NCI-H748 (cell line): Measurements from ENCODE around the gene EIF3F.
"Not testable (repeated sequence)": the region's sequence is repeated elsewhere in the genome, so short reads cannot be mapped to it uniquely, and the experiment has no call there.

Experiments
- DNase-seq: peaks from one replicate; lab custom pipeline; 2025; ENCODE audit not compliant: unreplicated experiment; lab: John Stamatoyannopoulos, UW

Gene EIF3F

DNA sequence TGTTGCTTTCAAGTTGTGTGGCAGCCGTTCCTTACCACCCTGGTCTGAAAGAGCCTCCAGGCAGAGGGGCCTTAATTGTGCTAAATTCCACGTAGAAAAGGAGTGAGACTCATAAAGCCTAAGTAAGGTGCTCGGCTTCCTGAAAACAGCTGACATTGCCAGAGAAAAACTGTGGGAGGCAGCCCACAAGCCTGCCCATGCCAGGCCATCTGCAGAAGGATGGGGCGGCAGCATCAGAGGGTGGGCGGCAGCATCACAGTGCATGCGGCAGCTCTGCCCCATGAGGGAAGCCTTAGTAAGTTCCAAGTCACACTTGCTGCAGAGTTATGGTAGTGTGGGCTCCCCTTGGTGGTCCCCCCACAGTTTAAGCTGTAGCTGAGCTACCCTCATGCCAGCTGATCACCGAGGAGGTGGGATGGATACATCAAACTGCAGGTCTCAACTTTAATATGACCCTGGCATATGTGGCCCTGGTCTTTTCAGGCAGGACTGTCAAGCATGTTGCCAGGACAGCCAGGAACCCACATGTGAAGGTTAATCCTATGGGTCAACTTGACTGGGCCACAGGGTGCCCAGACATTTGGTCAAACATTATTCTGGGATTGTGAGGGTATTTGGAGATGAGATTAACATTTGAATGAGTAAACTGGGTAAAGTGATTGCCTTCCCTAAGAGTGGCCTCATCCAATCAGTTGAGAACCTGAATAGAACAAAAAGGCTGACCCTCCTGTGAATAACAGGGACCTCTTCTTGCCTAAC is 3.1 kb upstream of the EIF3F start:
- DNase-seq: no peak

DNA sequence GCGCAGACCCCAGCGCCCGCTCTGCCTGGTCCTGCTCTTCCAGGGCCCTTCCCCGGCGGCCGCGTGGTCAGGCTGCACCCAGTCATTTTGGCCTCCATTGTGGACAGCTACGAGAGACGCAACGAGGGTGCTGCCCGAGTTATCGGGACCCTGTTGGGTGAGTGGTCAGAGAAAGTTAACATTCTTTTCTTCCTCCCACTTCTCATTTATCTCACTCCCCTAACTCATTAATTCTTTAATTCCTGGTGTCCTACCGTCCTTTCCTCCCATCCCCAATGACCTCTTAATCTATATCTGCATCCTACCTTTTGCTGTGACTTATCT is 385 bp downstream of the EIF3F start:
- not testable (repeated sequence) for DNase-seq

DNA sequence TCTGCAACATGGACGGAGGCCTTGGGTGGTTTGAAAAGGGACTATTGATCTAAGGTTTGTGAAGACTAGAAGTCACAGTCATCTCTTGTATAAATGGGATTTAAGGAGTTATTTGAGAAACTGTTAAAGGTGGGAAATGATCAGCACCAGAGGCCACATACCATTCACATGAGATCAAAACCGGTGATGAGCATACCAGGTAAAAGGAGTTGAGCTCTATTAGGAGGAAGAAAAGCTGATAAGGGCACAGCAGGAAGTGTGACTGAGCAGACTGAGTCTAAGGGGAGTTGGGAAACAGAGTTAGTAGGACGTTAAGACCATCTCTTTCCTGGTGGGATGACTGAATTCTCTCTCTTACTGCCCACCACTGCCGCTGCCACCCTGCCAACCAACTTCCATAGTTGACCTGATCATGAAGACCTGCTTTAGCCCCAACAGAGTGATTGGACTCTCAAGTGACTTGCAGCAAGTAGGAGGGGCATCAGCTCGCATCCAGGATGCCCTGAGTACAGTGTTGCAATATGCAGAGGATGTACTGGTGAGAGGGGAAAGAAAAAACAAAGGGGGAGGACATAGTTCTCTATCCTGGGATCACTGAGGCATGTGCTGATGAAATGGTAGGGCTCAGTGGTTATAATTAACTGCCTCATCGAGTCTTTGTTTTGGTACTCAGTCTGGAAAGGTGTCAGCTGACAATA is 7.6 kb downstream of the EIF3F start:
- DNase-seq: no peak

GRCh38 chr11:7999795-8000194 is 12.7 kb downstream of the EIF3F start:
- no peak for DNase-seq

GRCh38 chr11:8000390-8000789 is 13.3 kb downstream of the EIF3F start:
- no peak for DNase-seq

GRCh38 chr11:8002676-8003075 is 15.5 kb downstream of the EIF3F start:
- DNase-seq: no peak

DNA sequence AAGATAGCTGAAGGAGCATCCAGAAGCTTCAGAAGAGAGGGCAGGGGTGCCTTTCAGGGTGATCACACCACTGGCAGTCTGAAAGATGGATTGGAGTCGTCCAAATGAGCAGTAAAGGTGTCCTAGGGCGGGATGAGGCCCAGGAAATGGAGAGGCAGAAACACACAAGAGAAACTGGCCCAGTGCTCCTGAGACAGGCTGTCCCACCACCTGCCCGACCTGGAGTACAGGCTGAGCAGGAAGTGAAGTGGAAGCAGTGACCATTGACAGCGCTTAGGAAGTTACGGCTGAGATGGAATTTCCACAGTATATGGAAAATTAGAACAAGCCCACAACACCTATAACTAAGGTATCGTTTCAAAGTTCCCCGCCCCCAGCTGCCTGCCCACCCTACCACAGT is 16.1 kb downstream of the EIF3F start:
- DNase-seq: no peak

DNA sequence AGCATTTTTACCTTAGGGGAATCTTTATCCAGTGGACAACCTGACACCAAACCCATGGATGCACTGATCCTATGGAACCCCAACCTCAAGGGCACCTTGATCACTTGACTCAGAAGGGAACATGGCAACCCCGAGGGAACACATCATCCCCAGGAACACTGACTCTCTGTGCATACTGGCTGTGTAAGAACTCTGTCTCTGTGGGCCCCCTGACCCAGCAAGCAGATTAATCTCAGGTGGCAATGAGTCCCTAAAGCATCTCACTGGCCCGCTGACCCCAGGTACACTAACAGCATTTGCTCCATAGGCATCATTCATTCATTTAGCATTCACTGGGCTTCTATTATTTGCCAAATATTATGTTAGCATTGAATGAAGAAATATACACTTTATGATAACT is 16.9 kb downstream of the EIF3F start:
- no peak for DNase-seq

DNA sequence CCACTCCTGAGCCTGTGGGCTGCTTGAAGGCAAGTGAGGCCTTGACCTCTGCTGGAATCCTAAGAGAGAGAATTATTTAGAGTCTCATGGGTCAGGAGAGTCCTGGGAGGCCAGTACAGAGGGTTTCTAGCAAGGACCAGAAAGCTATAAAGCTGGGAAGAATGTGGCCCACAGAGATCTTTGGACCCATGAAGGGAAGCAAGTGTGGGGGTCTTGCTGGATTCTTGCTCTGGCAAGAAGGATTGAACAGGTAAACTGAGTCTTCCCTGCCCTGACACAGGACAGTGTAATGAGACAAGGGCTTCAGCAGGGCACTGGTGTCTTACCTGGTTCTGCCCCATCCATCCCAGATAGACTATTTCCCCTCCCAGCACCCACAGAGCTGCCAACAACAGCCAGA is 18.4 kb downstream of the EIF3F start:
- no peak for DNase-seq

- DNase-seq: peak; percentile 52
These were observed 19.3 kb downstream of the EIF3F start for GRCh38 chr11:8006349-8006977.

GRCh38 chr11:8008212-8008611 is 21.1 kb downstream of the EIF3F start:
- no peak for DNase-seq

DNA sequence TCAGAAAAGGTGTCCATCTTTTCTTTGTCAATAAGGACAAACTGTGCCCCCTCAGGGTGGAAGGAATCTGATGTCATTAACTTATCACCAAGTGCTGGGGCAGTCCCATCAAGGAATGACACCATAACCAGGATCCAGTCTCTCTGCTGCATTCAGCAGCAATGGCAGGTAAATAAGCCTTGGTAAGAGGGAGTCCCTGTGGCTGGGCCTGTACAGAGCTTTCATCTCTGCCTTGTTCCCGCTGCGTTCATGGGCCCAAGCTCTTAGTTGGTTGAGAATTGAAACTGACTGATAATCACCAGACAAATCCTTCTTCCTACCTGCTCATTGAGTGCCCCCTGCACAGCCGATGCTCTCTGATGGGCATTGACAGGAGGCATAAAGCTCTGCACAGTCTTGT is 22.7 kb downstream of the EIF3F start:
- DNase-seq: no peak

DNA sequence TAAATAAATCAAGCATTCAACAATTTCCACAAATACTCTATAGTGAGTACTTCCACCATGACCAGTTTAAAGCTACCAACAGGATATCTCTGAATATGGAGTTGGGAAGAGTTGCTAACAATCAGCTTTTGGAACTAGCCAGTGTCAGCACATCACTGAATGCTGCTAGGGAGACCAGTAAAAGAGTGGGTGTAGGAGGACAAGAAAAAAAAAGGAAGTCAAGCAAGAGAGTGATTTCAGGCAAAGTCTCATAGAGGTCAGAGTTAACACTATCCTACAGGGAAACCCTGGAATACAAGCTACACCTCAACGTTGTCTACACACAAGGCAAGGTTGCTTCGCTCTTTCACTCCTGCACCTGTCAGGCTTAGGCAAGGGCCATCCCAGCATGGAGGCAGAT is 24.2 kb downstream of the EIF3F start:
- no peak for DNase-seq

DNA sequence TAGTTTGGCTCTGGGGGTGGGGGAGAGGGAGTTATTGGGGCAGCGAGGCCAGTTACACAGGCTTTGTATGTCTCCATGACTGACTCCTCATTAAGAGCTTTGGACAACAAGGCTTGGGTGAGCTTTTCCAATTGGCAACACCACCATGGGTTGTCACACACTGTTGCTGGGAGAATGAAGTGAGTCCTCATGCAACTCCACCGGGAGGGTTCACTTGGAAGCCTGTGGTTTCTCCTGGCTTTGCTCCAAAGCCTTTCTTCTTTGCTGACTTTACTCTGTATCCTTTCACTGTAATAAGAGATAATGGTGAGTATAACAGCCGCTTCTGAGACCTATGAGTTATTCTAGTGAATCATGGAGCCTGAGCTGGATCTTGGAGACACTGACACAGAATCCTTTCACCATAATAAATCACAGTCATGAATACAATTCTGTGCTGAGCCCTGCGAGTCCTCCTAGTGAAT is 24.9 kb downstream of the EIF3F start:
- no peak for DNase-seq

GRCh38 chr11:8013833-8014232 is 26.7 kb downstream of the EIF3F start:
- DNase-seq: no peak

- no peak for DNase-seq
These were observed 28.7 kb downstream of the EIF3F start for GRCh38 chr11:8015753-8016239.

DNA sequence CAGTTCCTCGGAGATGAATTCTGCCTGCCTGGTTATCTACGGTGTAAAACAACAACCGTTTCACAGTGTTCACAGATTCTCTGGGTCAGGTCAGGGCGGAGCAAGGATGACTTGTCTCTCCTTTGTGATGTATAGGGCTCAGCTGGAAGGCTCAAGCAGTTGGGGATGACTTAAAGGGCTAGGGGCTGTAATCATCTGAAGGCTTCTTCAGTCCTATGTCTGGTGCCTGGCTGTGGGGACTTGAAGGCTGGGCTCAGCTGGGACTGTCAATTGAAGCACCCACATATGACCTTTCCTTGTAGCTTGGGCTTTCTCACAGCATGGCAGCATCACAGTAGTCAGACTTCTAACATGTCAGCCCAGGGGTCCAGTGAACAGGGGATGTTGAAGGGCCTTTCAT is 29.3 kb downstream of the EIF3F start:
- DNase-seq: no peak

DNA sequence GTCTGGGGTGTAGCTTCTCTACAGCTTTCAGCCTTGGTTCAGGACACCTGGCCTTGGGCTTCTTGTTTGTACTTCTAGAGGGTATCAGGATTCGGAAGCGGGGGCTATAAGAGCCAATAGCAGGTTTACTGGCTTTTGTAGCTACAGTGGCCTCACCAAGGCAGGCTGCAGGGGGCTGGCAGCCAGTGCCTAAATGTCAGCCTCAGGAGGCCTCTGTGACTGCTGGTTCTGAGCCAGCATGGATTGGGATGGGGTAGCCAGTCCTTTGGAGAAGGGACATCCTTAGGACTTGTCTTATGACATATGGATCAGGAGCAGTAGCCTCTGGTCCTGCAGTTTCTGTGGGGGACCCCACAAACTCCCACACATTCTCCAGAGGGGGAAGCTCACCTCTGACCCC is 29.9 kb downstream of the EIF3F start:
- no peak for DNase-seq

DNA sequence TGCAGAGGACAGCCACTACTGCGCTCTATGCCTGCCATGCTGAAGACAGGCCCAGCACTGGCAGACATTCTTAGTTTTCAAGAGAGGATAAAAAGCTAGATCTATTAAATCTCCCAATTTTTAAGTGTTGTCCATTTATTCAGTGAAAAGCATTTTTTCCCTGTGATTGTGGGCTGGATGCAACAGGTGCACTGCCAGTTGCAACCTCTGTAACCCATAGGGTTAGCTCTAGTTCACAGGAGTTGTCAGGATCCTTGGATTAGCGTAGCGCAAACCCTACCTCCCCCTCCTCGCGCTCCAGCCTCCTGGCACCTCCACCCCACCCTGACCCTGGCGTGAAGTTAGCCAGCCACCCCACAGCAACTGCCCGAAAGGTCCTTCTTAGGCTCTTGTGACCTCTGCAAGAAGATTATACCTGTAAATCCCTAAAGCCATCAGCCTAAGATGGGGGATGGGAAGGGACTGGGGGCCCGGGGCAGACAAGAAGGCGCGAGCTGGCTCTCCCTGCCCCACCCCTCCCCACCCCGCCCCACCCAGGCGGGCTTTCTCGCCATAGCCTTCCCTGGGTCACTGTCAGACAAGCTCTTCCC is 30.9 kb downstream of the EIF3F start:
- no peak for DNase-seq

- DNase-seq: peak; percentile 82
These were observed 31.6 kb downstream of the EIF3F start for GRCh38 chr11:8018484-8019313.
